Mesothelial cell of epicardium (in vitro differentiated cells): ENCODE measurements around the gene RHOJ. TPM values are rescaled to one million over a fixed set of nuclear protein-coding genes. Genes with fewer than 3 reads are reported as not detected.

Experiments used
- DNase-seq, 2 experiments: peaks; one replicate each; pipeline ENCODE4 v3.0.0; 2021; ENCODE audit warnings: low spot score in 2 of 2; ENCODE audit not compliant: unreplicated experiment in 2 of 2
- H3K27ac Mint-ChIP-seq: 2 replicates; pipeline ENCODE4 v1.8.0; 2021; ENCODE audit warnings: mixed read lengths
- H3K27me3 Mint-ChIP-seq: 2 replicates; pipeline ENCODE4 v1.8.0; 2021; ENCODE audit warnings: low read depth, mixed read lengths
- H3K36me3 Mint-ChIP-seq: 2 replicates; pipeline ENCODE4 v1.8.0; 2021; ENCODE audit warnings: mixed read lengths
- H3K4me1 Mint-ChIP-seq: 2 replicates; pipeline ENCODE4 v1.8.0; 2021; ENCODE audit warnings: mixed read lengths
- H3K4me3 Mint-ChIP-seq: 2 replicates; pipeline ENCODE4 v1.8.0; 2021; ENCODE audit warnings: mild to moderate bottlenecking, moderate library complexity, mixed read lengths
- H3K9me3 Mint-ChIP-seq: 2 replicates; pipeline ENCODE4 v1.8.0; 2021; ENCODE audit warnings: mixed read lengths
- total RNA-seq: library from RNA; stranded (reverse); gene quantifications from 3 replicates; pipeline ENCODE4 v1.2.1, GENCODE V29; 2021
- TF ChIP-seq, protein P1 (sequence below): fragments of 200-600 bp; sonication (generic); IDR thresholded peaks from one replicate; pipeline ENCODE4 v1.5.0; 2021; ENCODE audit warnings: antibody characterized with exemption; ENCODE audit not compliant: unreplicated experiment

The RHOJ gene
- total RNA-seq, 1 donor from 2014 or later: 15.2 TPM

DNA sequence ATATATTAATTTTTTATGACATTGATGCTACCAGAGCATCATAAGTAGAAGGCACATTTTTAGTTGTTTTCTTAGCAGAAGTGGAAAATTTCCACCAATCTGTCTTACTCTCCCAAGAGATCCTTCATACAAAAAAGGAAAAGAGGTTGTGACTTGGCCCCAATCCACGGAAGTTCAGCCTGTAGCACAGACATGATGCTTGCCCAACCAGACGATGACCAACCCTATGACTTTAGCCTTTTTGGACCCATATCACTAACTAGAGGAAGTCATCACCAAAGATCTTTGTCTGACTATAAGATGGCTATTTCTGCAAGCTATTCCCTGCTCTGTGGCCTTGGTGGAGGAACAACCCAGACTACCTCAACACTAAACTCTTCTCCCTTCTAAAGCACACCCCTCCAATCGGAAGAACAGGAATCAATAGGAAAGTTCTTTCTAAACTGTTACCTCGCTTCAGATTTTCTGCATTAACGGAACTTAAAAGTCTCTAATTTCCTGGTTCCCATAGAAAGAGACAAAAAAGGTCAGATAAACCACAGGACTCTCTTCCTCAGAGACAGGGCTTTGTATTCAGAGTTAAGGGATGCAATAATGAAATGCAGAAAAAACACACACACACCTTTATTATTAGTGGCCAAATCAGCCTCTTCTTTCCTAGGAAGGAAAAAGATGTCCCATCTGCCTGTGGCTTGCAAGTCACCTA lies 4.1 kb upstream of the RHOJ start:
- DNase-seq: no peak
- TF ChIP-seq, protein P1, sequence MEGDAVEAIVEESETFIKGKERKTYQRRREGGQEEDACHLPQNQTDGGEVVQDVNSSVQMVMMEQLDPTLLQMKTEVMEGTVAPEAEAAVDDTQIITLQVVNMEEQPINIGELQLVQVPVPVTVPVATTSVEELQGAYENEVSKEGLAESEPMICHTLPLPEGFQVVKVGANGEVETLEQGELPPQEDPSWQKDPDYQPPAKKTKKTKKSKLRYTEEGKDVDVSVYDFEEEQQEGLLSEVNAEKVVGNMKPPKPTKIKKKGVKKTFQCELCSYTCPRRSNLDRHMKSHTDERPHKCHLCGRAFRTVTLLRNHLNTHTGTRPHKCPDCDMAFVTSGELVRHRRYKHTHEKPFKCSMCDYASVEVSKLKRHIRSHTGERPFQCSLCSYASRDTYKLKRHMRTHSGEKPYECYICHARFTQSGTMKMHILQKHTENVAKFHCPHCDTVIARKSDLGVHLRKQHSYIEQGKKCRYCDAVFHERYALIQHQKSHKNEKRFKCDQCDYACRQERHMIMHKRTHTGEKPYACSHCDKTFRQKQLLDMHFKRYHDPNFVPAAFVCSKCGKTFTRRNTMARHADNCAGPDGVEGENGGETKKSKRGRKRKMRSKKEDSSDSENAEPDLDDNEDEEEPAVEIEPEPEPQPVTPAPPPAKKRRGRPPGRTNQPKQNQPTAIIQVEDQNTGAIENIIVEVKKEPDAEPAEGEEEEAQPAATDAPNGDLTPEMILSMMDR: no peak
- Mint-ChIP-seq H3K27me3 (no peaks in the 10 kb centered on the region), H3K9me3 (peaks cover 3% of the 10 kb centered on the region), H3K36me3 (no peaks in the 10 kb centered on the region), H3K4me3 (no peak overlapping the region), H3K27ac (no peak overlapping the region), H3K4me1 (no peaks in the 10 kb centered on the region)

DNA sequence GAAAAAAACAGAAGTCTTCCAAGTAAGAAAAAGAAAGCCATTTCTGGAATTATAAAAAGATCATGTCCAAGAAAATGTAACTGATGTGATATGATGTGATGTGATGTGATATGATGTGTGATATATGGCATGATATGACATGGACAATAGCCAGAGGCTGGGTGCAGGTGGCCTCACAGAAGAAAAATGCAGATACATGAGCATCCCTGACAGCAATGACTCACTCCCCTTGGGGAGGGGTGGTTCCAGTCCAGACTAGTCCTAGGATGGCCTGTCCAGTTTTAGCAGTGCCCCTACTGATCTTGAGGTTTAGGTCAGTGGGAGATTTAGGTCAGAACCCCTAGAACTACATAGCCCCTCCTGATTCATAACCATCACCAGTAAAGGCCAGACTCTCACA lies 3.5 kb upstream of the RHOJ start:
- Mint-ChIP-seq H3K27me3 (no peaks in the 10 kb centered on the region), H3K4me1 (peaks cover under 1% of the 10 kb centered on the region), H3K27ac (no peak overlapping the region), H3K9me3 (no peaks in the 10 kb centered on the region), H3K36me3 (no peaks in the 10 kb centered on the region), H3K4me3 (no peak overlapping the region)
- DNase-seq: no peak
- TF ChIP-seq, protein P1: no peak

DNA sequence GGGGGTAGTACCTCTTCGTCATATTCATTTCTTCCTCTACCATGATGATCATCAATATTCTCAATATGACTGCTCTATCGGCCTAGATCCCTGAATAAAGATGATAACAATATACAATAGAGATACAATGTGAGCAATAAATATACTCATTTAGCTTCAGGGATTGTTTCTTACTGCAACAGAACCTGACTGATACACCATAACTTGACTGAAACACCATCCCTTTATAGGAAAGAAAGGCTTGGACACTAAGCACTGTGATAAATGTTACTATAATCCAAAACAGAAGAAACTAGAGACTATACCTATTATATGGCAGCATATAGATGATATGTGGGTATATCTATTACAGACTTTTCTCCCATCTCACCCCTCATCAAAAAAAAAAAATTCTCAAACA lies 1.2 kb upstream of the RHOJ start:
- Mint-ChIP-seq H3K4me1 (peaks cover 5% of the 10 kb centered on the region), H3K36me3 (no peaks in the 10 kb centered on the region)

DNA sequence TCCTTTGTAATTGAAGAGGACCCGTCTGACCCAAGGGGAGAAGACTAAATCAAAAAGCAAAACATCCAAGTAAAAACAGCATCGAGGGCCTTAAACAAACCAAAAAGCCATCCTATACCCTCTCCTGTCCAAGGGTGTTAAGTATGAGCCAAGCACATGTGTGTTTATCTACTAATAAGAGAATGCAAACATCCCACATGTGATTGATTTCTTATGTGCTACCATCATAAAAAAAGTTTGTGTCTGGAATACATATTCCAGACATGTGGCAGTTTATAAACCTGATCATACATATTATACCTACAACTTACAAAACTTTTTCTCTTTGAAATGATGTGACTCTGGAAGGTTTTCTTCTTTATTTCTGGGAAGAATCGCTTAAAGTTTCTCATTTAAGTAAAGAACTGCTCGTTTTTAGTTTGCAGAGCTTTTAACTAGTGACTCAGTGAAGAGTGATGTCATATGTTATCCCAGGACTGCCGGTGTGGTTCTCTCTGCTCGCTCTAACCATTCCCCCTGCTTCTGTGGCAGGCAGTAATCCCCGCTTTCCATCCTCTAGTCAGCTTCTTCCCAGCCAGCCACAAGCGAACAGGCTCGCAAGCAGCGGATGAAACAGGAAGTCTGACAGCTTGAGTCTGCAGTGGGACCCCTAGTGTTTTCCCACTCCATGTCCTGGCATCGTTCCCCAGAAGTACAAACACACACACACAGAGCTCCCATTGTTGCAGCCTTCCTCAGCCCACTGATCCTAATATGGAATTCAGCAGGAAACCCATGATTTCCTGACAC lies 431 bp upstream of the RHOJ start:
- Mint-ChIP-seq H3K4me3 (no peak overlapping the region), H3K9me3 (no peaks in the 10 kb centered on the region), H3K4me1 (peaks cover 5% of the 10 kb centered on the region), H3K27me3 (no peaks in the 10 kb centered on the region), H3K27ac (no peak overlapping the region), H3K36me3 (no peaks in the 10 kb centered on the region)
- DNase-seq: peak; percentile 35 to 67
- TF ChIP-seq, protein P1: no peak

More for the DNA sequence above, 1.2 kb upstream of the RHOJ start:
- H3K27ac Mint-ChIP-seq: no peak overlapping the region
- no peak overlapping the region for H3K4me3 Mint-ChIP-seq
- TF ChIP-seq, protein P1: no peak
- no peaks in the 10 kb centered on the region for H3K9me3 Mint-ChIP-seq
- no peak for DNase-seq
- no peaks in the 10 kb centered on the region for H3K27me3 Mint-ChIP-seq

DNA sequence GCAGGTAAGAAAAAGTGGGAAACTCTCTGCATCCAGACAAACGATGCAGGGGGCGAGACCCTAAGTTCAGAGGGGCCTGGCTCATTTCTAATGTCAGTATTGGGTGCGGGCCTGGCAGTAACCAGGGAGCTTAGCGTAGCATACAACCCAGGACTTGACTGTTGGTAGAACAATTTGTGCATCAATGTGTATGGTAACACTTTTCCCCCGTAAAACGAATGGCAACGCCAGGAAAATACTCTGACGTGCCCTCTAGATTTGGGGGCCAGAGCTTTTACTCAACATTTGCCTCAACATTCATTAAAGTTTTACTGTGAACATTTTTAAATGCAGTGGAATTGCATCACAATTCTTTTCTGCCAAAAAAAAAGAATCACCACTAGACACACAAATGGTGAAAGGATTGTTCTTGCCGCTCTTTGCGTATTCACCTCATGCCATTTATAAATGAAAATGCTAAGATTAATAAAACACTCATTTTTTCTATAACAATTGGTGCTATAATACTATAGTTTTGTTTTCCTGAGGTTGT lies 867 bp downstream of the RHOJ start:
- TF ChIP-seq, protein P1: no peak
- no peak for DNase-seq
- H3K9me3 Mint-ChIP-seq: no peaks in the 10 kb centered on the region
- H3K4me3 Mint-ChIP-seq: no peak overlapping the region
- no peaks in the 10 kb centered on the region for H3K36me3 Mint-ChIP-seq
- peak overlapping the region; percentile 21 for H3K27ac Mint-ChIP-seq
- H3K27me3 Mint-ChIP-seq: no peaks in the 10 kb centered on the region
- H3K4me1 Mint-ChIP-seq: peaks cover 5% of the 10 kb centered on the region
